ENCODE results near the gene RAMACL.

The RAMACL gene

DNA sequence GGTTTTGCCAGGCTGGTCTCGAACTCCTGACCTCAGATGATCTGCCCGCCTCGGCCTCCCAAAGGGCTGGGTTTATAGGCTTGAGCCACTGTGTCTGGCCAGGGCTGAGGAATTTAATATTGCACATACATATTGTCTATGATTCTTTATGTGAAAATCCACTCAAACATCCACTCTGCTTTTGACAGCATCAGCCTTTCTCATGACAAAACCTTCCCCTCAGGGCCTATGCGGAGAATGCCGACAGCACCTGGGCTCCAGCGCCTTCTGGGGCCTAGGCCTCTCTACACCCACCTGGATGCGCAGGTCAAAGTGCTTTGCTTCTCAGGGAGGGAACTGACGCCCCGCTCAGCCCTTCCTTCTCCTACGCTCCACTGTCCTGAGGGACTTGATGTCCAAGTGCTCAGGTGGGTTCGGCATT lies 5.4 kb downstream of the RAMACL start:
- Histone ChIP-seq H3K36me3 (ENCODE audit: control insufficient read depth in 2 of 2, insufficient read depth in 1 of 2, low read length in 2 of 2) (no peaks in the 10 kb centered on the region), H3K27ac (ENCODE audit: extremely low read depth, low read depth, low read length) (no peak overlapping the region), H3K4me1 (ENCODE audit: control insufficient read depth, insufficient read depth, low read length) (no peaks in the 10 kb centered on the region; the same call in 1 of the 2 replicates), H3K4me3 (ENCODE audit: low read depth, low read length) (no peak overlapping the region), H3K9me3 (ENCODE audit: control insufficient read depth, insufficient read depth, low read depth, low read length) (no peaks in the 10 kb centered on the region)
- ChIA-PET POLR2A (no interaction called here), CTCF (no interaction called here)
- TF ChIP-seq ZNF391 (tag by site-specific recombination; IDR thresholded peaks at IDR 0.05; ENCODE audit: borderline replicate concordance, low read depth) (no peak), ZNF600 (tag by site-specific recombination; IDR thresholded peaks at IDR 0.05) (no peak), TRIM28 (IDR thresholded peaks at IDR 0.05; ENCODE audit: borderline replicate concordance, low read length) (no peak), ZNF626 (tag by site-specific recombination; IDR thresholded peaks at IDR 0.05) (no peak), ZNF747 (tag by site-specific recombination; IDR thresholded peaks at IDR 0.05) (no peak), ZNF24 (tag by site-specific recombination; IDR thresholded peaks at IDR 0.05) (no peak), KLF1 (tag by site-specific recombination; IDR thresholded peaks at IDR 0.05) (no peak)
- TF ChIP-seq, protein P1, sequence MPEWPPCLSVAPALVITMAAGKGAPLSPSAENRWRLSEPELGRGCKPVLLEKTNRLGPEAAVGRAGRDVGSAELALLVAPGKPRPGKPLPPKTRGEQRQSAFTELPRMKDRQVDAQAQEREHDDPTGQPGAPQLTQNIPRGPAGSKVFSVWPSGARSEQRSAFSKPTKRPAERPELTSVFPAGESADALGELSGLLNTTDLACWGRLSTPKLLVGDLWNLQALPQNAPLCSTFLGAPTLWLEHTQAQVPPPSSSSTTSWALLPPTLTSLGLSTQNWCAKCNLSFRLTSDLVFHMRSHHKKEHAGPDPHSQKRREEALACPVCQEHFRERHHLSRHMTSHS (tag by site-specific recombination; IDR thresholded peaks at IDR 0.05), result no peak
- TF ChIP-seq, protein P2, sequence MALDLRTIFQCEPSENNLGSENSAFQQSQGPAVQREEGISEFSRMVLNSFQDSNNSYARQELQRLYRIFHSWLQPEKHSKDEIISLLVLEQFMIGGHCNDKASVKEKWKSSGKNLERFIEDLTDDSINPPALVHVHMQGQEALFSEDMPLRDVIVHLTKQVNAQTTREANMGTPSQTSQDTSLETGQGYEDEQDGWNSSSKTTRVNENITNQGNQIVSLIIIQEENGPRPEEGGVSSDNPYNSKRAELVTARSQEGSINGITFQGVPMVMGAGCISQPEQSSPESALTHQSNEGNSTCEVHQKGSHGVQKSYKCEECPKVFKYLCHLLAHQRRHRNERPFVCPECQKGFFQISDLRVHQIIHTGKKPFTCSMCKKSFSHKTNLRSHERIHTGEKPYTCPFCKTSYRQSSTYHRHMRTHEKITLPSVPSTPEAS (tag by site-specific recombination; IDR thresholded peaks at IDR 0.05), result no peak
- TF ChIP-seq, protein P3, sequence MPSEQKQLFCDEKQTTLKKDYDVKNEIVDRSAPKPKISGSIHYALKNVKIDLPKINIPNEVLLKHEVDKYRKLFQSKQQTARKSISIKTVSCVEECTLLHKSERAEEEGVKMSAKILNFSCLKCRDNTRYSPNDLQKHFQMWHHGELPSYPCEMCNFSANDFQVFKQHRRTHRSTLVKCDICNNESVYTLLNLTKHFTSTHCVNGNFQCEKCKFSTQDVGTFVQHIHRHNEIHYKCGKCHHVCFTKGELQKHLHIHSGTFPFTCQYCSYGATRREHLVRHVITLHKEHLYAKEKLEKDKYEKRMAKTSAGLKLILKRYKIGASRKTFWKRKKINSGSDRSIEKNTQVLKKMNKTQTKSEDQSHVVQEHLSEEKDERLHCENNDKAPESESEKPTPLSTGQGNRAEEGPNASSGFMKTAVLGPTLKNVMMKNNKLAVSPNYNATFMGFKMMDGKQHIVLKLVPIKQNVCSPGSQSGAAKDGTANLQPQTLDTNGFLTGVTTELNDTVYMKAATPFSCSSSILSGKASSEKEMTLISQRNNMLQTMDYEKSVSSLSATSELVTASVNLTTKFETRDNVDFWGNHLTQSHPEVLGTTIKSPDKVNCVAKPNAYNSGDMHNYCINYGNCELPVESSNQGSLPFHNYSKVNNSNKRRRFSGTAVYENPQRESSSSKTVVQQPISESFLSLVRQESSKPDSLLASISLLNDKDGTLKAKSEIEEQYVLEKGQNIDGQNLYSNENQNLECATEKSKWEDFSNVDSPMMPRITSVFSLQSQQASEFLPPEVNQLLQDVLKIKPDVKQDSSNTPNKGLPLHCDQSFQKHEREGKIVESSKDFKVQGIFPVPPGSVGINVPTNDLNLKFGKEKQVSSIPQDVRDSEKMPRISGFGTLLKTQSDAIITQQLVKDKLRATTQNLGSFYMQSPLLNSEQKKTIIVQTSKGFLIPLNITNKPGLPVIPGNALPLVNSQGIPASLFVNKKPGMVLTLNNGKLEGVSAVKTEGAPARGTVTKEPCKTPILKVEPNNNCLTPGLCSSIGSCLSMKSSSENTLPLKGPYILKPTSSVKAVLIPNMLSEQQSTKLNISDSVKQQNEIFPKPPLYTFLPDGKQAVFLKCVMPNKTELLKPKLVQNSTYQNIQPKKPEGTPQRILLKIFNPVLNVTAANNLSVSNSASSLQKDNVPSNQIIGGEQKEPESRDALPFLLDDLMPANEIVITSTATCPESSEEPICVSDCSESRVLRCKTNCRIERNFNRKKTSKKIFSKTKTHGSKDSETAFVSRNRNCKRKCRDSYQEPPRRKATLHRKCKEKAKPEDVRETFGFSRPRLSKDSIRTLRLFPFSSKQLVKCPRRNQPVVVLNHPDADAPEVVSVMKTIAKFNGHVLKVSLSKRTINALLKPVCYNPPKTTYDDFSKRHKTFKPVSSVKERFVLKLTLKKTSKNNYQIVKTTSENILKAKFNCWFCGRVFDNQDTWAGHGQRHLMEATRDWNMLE (tag by site-specific recombination; conservative IDR thresholded peaks at IDR 0.05; ENCODE audit: low read depth), result no peak

DNA sequence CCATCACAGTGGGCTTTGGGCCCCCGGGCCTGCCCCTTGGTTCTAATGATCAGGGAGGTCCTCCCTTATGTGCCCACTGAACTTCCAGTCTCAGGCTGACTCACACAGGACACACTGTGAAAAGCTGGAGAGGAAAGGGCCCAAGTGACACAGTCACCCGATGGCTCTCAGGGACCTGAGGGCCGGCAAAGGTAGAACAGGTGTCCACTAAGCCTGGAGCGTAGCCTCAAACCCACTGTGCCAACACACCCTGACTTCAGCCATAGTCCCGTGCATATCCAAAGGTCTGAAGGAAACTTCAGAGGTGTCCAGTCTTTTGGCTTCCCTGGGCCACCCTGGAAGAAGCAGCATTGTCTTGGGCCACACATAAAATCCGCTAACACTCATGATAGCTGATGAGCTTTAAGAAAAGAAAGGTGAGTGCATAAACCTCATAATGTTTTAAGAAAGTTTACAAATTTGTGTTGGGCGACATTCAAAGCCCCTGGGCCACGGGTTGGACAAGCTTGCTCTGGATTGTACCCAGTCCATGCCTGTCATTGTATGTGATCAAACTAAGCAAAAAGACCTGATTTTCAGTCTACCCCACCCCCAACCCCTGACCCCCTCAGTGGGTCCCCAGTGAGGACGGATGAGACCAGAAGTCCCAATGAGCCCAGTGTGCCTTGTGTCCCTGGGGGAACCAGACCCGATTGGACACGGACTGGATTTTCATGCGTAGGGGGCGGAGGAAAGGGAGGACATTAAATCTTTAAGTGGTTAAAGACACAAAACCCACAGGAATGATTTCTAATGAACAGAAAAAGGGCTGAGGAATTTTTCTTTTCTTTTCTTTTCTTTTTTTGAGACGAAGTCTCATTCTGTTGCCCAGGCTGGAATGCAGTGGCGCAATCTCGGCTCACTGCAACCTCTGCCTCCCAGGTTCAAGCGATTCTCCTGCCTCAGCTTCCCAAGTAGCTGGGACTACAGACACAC lies 6.1 kb downstream of the RAMACL start:
- no peak overlapping the region for H3K4me3 ChIP-seq (ENCODE audit: low read depth, low read length)
- H3K36me3 ChIP-seq (ENCODE audit: control insufficient read depth in 2 of 2, insufficient read depth in 1 of 2, low read length in 2 of 2), result no peaks in the 10 kb centered on the region
- CTCF ChIA-PET, result interaction anchor here (0.6 kb wide), 2 partner anchors 8 to 9 kb away, joined by 3 read pairs; no protein-coding TSS in a partner anchor
- no peak overlapping the region for H3K27ac ChIP-seq (ENCODE audit: extremely low read depth, low read depth, low read length)
- no peaks in the 10 kb centered on the region for H3K9me3 ChIP-seq (ENCODE audit: control insufficient read depth, insufficient read depth, low read depth, low read length)
- no peaks in the 10 kb centered on the region; the same call in 1 of the 2 replicates for H3K4me1 ChIP-seq (ENCODE audit: control insufficient read depth, insufficient read depth, low read length)
- POLR2A ChIA-PET, result no interaction called here
- TF ChIP-seq ZNF239 (tag by site-specific recombination; IDR thresholded peaks at IDR 0.05) (no peak), SETDB1 (IDR thresholded peaks at IDR 0.05; ENCODE audit: insufficient read length, low read length) (no peak), ZNF292 (tag by site-specific recombination; IDR thresholded peaks at IDR 0.05; ENCODE audit: borderline replicate concordance, low read depth) (no peak), ZNF510 (tag by site-specific recombination; IDR thresholded peaks at IDR 0.05; ENCODE audit: insufficient replicate concordance) (no peak)
- TF ChIP-seq, protein P4, sequence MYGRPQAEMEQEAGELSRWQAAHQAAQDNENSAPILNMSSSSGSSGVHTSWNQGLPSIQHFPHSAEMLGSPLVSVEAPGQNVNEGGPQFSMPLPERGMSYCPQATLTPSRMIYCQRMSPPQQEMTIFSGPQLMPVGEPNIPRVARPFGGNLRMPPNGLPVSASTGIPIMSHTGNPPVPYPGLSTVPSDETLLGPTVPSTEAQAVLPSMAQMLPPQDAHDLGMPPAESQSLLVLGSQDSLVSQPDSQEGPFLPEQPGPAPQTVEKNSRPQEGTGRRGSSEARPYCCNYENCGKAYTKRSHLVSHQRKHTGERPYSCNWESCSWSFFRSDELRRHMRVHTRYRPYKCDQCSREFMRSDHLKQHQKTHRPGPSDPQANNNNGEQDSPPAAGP (tag by site-specific recombination; IDR thresholded peaks at IDR 0.05), result no peak
- TF ChIP-seq, protein P5, sequence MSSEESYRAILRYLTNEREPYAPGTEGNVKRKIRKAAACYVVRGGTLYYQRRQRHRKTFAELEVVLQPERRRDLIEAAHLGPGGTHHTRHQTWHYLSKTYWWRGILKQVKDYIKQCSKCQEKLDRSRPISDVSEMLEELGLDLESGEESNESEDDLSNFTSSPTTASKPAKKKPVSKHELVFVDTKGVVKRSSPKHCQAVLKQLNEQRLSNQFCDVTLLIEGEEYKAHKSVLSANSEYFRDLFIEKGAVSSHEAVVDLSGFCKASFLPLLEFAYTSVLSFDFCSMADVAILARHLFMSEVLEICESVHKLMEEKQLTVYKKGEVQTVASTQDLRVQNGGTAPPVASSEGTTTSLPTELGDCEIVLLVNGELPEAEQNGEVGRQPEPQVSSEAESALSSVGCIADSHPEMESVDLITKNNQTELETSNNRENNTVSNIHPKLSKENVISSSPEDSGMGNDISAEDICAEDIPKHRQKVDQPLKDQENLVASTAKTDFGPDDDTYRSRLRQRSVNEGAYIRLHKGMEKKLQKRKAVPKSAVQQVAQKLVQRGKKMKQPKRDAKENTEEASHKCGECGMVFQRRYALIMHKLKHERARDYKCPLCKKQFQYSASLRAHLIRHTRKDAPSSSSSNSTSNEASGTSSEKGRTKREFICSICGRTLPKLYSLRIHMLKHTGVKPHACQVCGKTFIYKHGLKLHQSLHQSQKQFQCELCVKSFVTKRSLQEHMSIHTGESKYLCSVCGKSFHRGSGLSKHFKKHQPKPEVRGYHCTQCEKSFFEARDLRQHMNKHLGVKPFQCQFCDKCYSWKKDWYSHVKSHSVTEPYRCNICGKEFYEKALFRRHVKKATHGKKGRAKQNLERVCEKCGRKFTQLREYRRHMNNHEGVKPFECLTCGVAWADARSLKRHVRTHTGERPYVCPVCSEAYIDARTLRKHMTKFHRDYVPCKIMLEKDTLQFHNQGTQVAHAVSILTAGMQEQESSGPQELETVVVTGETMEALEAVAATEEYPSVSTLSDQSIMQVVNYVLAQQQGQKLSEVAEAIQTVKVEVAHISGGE (tag by site-specific recombination; conservative IDR thresholded peaks at IDR 0.05; ENCODE audit: low read depth), result no peak
- TF ChIP-seq, protein P6, sequence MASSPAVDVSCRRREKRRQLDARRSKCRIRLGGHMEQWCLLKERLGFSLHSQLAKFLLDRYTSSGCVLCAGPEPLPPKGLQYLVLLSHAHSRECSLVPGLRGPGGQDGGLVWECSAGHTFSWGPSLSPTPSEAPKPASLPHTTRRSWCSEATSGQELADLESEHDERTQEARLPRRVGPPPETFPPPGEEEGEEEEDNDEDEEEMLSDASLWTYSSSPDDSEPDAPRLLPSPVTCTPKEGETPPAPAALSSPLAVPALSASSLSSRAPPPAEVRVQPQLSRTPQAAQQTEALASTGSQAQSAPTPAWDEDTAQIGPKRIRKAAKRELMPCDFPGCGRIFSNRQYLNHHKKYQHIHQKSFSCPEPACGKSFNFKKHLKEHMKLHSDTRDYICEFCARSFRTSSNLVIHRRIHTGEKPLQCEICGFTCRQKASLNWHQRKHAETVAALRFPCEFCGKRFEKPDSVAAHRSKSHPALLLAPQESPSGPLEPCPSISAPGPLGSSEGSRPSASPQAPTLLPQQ (tag by site-specific recombination; IDR thresholded peaks at IDR 0.05), result no peak
- TF ChIP-seq, protein P7, sequence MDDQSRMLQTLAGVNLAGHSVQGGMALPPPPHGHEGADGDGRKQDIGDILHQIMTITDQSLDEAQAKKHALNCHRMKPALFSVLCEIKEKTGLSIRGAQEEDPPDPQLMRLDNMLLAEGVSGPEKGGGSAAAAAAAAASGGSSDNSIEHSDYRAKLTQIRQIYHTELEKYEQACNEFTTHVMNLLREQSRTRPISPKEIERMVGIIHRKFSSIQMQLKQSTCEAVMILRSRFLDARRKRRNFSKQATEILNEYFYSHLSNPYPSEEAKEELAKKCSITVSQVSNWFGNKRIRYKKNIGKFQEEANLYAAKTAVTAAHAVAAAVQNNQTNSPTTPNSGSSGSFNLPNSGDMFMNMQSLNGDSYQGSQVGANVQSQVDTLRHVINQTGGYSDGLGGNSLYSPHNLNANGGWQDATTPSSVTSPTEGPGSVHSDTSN (CRISPR knock-in tag; IDR thresholded peaks at IDR 0.05), result no peak
